Mesothelial cell of epicardium (in vitro differentiated cells): Measurements from ENCODE around the gene MRAP2. TPM values are rescaled to one million over a fixed set of nuclear protein-coding genes. Genes with fewer than 3 reads are reported as not detected.

ENCODE experiments used
- DNase-seq, 2 experiments: peaks; one replicate each; pipeline ENCODE4 v3.0.0; 2021; ENCODE audit warnings: low spot score in 2 of 2; ENCODE audit not compliant: unreplicated experiment in 2 of 2
- H3K27ac Mint-ChIP-seq: 2 replicates; pipeline ENCODE4 v1.8.0; 2021; ENCODE audit warnings: mixed read lengths
- H3K27me3 Mint-ChIP-seq: 2 replicates; pipeline ENCODE4 v1.8.0; 2021; ENCODE audit warnings: low read depth, mixed read lengths
- H3K36me3 Mint-ChIP-seq: 2 replicates; pipeline ENCODE4 v1.8.0; 2021; ENCODE audit warnings: mixed read lengths
- H3K4me1 Mint-ChIP-seq: 2 replicates; pipeline ENCODE4 v1.8.0; 2021; ENCODE audit warnings: mixed read lengths
- H3K4me3 Mint-ChIP-seq: 2 replicates; pipeline ENCODE4 v1.8.0; 2021; ENCODE audit warnings: mild to moderate bottlenecking, moderate library complexity, mixed read lengths
- H3K9me3 Mint-ChIP-seq: 2 replicates; pipeline ENCODE4 v1.8.0; 2021; ENCODE audit warnings: mixed read lengths
- CTCF ChIP-seq: fragments of 200-600 bp; sonication (generic); IDR thresholded peaks from one replicate; pipeline ENCODE4 v1.5.0; 2021; ENCODE audit warnings: antibody characterized with exemption; ENCODE audit not compliant: unreplicated experiment
- total RNA-seq: library from RNA; stranded (reverse); gene quantifications from 3 replicates; pipeline ENCODE4 v1.2.1, GENCODE V29; 2021

The MRAP2 gene
- total RNA-seq, 1 donor from 2014 or later: 2.7 TPM

DNA sequence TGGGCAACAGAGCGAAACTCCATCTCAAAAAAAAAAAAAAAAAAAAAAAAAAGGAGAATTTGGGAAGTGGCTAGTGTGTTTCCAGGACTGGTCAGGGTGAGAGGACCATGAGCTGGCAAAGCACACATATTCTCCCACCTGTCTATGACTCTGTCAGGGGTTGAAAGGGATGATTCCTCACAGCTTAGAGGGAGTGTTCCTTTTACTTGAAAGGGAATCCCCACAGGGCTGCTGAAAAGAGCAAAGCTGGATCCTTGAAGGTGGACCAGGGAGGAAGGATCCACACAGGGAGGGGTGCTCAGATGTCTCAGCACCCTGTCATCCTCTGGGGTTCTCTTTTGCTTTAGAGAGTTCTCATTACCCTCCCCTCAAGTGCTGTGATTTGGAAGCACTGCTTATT, 13.2 kb downstream of the MRAP2 start:
- Mint-ChIP-seq H3K27ac (no peak overlapping the region), H3K4me1 (peaks cover 14% of the 10 kb centered on the region), H3K36me3 (no peaks in the 10 kb centered on the region), H3K27me3 (peaks cover 14% of the 10 kb centered on the region), H3K9me3 (peaks cover 3% of the 10 kb centered on the region), H3K4me3 (no peak overlapping the region)
- TF ChIP-seq CTCF: no peak
- DNase-seq: no peak

GRCh38 chr6:84048588-84048987, 15.0 kb downstream of the MRAP2 start:
- no peaks in the 10 kb centered on the region for H3K9me3 Mint-ChIP-seq
- peaks cover 22% of the 10 kb centered on the region for H3K4me1 Mint-ChIP-seq
- no peak overlapping the region for H3K27ac Mint-ChIP-seq
- TF ChIP-seq CTCF: no peak
- H3K4me3 Mint-ChIP-seq: no peak overlapping the region
- peaks cover 14% of the 10 kb centered on the region for H3K27me3 Mint-ChIP-seq
- DNase-seq: no peak
- H3K36me3 Mint-ChIP-seq: no peaks in the 10 kb centered on the region

GRCh38 chr6:84050408-84050807, 16.8 kb downstream of the MRAP2 start:
- H3K27me3 Mint-ChIP-seq: peaks cover 14% of the 10 kb centered on the region
- H3K27ac Mint-ChIP-seq: no peak overlapping the region
- no peak for DNase-seq
- H3K9me3 Mint-ChIP-seq: no peaks in the 10 kb centered on the region
- H3K4me3 Mint-ChIP-seq: no peak overlapping the region
- TF ChIP-seq CTCF: no peak
- peaks cover 19% of the 10 kb centered on the region for H3K4me1 Mint-ChIP-seq
- H3K36me3 Mint-ChIP-seq: no peaks in the 10 kb centered on the region

GRCh38 chr6:84052204-84052882, 18.8 kb downstream of the MRAP2 start:
- H3K27me3 Mint-ChIP-seq: peaks cover 14% of the 10 kb centered on the region
- TF ChIP-seq CTCF: no peak
- H3K36me3 Mint-ChIP-seq: no peaks in the 10 kb centered on the region
- peak in 1 of 2 experiments; percentile 45 for DNase-seq
- peak overlapping the region; percentile 63 for H3K27ac Mint-ChIP-seq
- no peak overlapping the region for H3K4me3 Mint-ChIP-seq
- no peaks in the 10 kb centered on the region for H3K9me3 Mint-ChIP-seq
- H3K4me1 Mint-ChIP-seq: peaks cover 22% of the 10 kb centered on the region

DNA sequence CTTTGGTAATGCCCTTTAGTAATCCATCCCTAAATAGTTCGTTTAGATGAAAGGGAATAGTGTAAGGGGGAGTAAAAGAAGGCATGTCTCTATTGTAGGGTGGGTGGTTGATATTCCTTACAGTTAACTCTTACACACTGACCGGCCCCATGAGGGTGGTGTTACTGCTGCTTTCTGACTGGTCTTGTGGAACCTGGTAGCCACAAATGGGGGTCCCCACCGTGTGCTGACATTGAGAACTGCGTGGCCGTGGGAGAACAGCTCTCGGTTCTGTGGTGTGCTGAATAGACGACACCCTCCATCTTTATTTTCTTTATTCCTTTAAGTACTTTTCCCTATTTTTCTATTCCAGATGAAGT, 19.3 kb downstream of the MRAP2 start:
- no peak overlapping the region for H3K27ac Mint-ChIP-seq
- H3K36me3 Mint-ChIP-seq: no peaks in the 10 kb centered on the region
- H3K4me3 Mint-ChIP-seq: no peak overlapping the region
- no peaks in the 10 kb centered on the region for H3K9me3 Mint-ChIP-seq
- no peak for TF ChIP-seq CTCF
- H3K4me1 Mint-ChIP-seq: peaks cover 22% of the 10 kb centered on the region
- DNase-seq: no peak
- peaks cover 14% of the 10 kb centered on the region for H3K27me3 Mint-ChIP-seq

DNA sequence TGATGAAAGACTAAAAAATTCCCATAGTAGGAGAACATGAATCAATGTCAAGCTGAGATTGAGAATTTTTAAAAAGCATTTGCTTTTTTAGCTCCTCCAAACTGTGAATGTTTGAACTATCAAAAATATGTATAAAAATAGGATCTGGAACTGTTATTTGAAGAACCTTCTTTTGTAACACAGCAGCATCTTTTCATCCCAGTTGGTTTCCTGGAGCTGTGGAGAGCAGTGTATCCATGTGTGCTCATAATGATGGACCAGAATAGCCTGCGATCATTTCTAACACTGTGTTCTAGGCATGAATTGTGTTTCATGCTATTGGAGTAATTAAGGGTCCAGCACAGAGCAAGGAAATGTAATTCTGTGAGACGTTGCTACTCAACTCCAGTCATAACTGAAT, 22.1 kb downstream of the MRAP2 start:
- Mint-ChIP-seq H3K27me3 (no peaks in the 10 kb centered on the region), H3K9me3 (no peaks in the 10 kb centered on the region), H3K27ac (no peak overlapping the region), H3K4me1 (peaks cover 27% of the 10 kb centered on the region), H3K4me3 (no peak overlapping the region), H3K36me3 (no peaks in the 10 kb centered on the region)
- no peak for TF ChIP-seq CTCF
- no peak for DNase-seq
